Left renal pelvis (tissue), 4 donors: ENCODE measurements around the gene ACER3. TPM values are rescaled to one million over a fixed set of nuclear protein-coding genes. Genes with fewer than 3 reads are reported as not detected.
"Not testable (repeated sequence)": the region's sequence is repeated elsewhere in the genome, so short reads cannot be mapped to it uniquely, and the experiment has no call there.

Experiments used
- DNase-seq, 4 donors: peaks; one replicate each; pipeline ENCODE4 v3.0.0-alpha.2; 2013; ENCODE audit warnings: low read depth in 4 of 4, low spot score in 3 of 4
- polyA plus RNA-seq, 4 donors: library from polyadenylated mRNA; unstranded; fragments of 120-200 nt; gene quantifications; one replicate each; pipeline ENCODE4 v1.2.1, GENCODE V29; 2013; ENCODE audit not compliant: insufficient read length in 4 of 4

The ACER3 gene
- polyA plus RNA-seq, 4 donors, result 14.8 to 18.2 (median 16.7) TPM

DNA sequence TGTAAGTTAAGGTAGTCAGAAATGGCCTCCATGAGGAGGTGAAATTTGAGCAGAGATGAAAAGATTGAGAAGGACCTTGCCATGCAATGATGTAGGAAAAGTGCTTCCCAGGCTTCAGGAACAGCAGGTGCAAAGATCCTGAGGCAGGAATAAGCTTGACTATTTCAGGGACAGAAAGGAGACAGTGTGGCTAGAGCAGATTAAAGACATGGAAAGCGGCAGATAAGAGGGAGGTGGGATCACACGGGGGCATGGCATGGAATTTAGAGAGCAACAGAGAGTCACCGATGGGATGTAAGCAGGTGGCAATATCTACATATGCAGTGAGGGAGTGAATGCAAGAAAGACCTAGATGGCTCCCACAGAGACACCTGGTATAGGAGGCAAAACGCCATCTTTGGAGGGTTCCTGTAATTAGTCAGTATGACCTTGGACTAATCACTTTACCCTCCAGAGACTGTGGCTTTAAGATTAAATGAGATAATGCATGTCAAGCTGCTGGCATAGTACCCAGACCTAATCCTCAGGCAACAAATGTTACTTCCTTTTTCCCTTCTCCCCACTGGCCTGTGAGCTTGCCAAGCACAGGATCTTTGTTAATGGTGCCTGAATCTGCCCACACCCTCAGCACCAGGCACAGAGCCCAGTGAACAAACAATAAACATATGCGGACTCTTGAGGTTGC is 24.6 kb upstream of the ACER3 start:
- DNase-seq, result no peak

DNA sequence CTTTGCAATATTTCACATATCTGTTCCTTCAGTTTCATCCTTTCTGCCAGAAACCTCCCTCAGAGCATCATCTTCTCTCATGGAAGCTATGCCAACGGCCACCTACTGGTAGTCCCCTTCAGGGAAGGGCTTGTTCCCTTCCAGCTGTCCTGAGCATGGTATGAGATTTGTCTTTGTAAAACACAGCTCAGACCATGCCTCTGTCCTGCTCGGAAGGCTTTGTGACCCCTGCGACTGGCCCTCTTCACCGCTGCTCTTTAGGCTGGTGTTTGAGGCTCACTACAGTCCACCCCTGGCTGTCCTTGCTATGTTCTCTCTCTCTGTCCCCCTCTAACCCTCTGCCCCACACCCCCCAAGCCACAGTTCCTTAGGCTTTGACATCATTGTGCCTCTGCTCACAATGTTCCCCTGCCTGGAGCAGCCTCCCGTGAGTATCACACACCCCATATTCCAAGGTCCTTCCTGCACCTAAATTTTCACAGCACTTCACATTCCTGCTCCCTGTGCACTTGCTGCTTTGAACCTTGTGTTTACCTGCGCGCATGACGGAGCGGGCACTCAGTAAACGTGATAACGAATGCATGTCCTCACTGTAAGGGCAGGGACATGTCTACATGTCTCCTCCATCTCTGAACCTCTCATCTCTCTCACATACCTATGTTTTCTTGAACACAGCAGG is 24.0 kb upstream of the ACER3 start:
- no peak for DNase-seq

- no peak for DNase-seq
Measured at GRCh38 chr11:76837696-76838677, 22.7 kb upstream of the ACER3 start.

DNA sequence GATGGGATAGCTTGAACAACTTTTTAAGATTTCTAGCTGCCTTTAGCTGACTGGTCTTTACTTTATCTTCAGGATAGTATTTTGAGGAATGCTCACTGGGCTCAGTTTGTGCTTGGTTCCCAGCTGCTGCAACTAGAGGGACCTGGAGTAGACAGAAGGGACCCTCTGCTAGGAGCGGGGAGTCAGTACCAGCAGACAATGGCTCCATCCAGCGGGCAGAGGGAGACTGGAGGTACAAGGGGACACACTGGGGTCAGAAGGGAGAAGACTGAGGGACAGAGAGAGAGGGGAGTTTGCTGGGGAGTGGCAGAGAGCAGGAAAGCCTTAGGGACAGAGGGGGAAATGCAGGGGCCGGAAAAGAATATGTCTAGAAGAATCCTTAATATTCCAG is 22.0 kb upstream of the ACER3 start:
- no peak for DNase-seq

DNA sequence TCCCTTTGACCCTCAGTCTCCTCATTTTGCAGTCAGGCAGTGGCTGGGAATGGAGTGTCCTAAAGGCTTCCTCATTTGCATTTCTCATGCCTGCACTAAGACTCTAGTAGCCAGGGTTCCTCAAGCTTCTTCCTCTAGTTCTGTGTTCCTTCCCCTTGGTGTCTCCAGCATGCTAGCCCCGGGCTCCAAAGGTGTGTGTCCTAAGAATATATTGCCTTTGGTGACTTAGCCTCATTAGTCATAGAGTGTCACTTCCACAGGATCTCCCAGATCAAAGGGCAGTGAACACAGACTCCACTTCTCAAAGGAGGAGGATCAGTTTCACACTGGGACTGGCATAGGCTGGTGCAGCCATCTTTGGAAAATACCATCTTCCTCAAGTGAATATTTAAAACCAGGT is 21.4 kb upstream of the ACER3 start:
- no peak for DNase-seq

DNA sequence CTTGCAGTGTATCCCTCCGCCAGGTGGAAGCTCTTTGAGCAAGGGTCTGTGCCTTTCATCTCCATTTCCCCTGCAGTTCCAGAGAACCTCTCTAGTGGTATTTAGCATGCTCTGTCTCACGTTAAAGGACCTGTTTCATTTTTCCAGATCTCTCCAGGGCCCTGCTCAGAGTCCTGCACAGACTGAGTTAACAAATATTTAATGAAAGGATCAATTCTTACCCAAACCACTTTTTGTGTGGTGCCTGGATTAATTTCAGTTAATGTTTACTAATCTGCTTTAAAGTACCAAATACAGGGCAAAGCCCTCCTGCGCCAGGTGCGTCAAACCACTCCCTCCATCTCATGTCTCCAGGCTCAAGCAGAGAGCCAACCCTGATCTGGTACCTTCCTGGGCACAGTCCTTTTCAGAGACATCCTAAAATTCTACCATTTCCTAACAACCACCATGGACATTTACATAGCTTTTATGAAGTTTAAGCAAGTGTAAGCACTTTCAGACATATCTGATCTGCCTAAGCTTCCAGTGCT is 18.7 kb upstream of the ACER3 start:
- no peak for DNase-seq

DNA sequence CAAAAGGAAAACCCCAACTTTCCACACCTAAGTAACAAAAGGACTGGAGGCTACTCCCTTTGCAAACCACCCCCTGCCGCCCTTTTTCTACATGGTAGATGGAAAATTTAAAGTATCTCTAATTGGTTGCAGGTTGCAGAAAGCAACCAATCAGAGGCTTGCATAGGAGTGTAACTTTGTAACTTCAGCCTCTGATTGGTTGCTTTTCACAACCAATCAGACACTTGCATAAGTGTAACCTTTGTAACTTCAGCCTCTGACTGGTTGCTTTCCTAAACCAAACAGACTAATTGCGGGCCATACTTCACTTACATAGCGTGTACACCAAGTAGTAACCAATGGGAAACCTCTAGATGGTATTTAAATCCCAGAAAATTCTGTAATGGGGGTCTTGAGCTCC is 16.8 kb upstream of the ACER3 start:
- DNase-seq, result no peak

DNA sequence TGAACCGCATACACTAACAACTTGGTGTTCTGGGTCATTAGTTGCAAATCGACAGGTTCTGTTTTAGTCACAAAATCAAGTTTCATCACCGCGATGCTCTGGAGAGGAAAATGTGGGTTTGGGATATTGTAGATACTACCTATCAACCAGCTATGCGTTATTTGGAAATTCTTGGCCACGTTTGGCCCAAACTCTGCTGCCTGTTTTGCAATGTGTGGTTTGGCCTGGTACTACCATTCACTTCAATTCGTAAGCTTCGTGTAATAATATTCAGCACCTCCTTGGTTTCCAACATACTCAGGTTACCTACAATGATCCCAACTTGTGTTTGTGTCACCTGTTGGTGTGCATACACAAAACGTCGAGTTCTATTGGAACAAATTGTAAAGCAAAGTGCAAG is 16.2 kb upstream of the ACER3 start:
- DNase-seq, result no peak

DNA sequence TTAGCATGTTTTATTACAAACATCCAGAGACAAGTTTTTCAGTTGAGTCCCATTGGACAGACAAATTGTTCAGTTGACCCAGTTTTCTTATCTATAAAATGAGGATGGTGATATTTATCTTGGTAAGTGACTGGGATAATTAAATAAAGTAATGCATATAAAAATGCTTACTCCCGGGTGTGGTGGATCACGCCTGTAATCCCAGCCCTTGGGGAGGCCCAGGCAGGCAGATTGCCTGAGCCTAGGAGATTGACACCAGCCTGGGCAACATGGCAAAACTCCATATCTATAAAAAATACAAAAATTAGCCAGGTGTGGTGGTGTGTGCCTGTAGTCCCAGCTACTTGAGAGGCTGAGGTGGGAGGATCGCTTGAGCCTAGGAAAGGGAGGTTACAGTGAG is 15.6 kb upstream of the ACER3 start:
- DNase-seq, result no peak

- DNase-seq, result no peak
Measured at GRCh38 chr11:76846441-76846840, 14.3 kb upstream of the ACER3 start.

GRCh38 chr11:76849376-76849775 is 11.3 kb upstream of the ACER3 start:
- DNase-seq, result no peak

- DNase-seq, result no peak
Measured at GRCh38 chr11:76850130-76850529, 10.6 kb upstream of the ACER3 start.

GRCh38 chr11:76850815-76851214 is 9.9 kb upstream of the ACER3 start:
- no peak for DNase-seq

GRCh38 chr11:76854709-76855108 is 6.0 kb upstream of the ACER3 start:
- DNase-seq, result no peak

- not testable (repeated sequence) for DNase-seq
Measured at GRCh38 chr11:76855670-76856069, 5.0 kb upstream of the ACER3 start.

DNA sequence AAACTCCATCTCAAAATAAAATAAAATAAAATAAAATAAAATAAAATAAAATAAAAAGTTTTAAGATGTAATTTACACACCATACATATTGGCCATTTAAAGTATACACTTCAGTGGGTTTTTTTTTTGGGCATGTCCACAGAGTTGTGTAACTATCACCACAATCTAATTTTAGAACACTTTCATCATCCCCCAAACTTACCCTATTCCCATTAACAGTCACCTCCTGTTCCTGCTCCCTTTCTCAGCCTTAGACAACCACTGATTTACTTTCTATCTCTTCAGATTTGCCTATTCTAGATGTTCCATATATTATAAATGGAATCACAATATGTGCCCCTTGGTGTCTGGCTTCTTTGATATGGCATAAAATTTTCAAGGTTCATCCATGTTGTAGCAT is 4.6 kb upstream of the ACER3 start:
- DNase-seq, result no peak

DNA sequence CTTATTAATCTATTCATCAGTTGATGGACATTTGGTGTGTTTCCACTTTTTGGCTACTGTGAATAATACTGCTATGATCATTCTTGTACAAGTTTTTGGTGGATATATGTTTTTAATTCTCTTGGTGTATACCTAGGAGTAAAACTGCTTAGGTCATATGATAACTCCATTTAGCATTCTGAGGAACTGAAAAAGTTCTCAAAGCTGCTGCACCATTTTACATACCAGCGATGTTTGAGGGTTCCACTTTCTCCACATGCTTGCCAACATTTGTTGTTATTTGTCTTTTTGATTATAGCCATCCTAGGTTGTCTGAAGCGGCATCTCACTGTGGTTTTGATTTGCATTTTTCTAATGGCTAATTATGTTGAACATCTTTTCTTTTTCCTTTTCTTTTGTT is 4.1 kb upstream of the ACER3 start:
- DNase-seq, result no peak

DNA sequence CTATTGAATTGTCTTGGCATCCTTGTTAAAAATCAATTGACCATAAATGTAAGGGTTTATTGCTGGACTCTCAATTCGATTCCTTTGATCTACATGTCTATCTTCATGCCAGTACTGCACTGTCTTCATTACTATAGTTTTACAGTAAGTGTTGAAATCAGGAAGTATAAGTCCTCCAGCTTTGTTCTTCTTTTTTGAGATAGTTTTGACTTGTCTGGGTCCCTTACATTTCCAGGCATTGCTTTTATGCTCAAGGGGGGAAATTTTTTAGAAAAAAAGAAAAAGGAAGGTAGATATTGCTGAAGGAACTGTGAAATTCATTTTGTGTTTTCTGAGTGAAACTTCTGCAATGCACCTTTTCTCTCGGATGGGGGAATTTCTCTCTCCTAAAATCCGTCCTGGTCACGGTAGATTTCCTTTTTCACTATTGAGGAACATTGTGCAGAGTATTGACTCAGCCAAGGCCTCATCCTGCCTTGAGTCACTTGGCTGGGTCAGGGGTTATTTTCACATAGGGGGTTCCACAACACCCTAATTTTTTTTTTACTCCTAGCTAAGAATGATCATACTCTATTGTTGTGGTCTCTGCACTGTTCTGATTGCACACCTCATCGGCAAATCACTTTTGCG is 2.8 kb upstream of the ACER3 start:
- no peak for DNase-seq

GRCh38 chr11:76859708-76860227 is 950 bp upstream of the ACER3 start:
- no peak for DNase-seq

- DNase-seq, result no peak
Measured at GRCh38 chr11:76861490-76861953, 804 bp downstream of the ACER3 start.
